GM20000 (cell line): ENCODE results near the gene RINT1.

Experiments used
- DNase-seq: peaks from one replicate; pipeline ENCODE4 v3.0.0; 2012; ENCODE audit warnings: low spot score
- CTCF ChIP-seq: IDR thresholded peaks from 2 replicates; pipeline ENCODE4 v1.5.1; 2012; ENCODE audit warnings: mild to moderate bottlenecking, control low read depth; ENCODE audit errors: extremely low read depth, missing control alignments

RINT1 gene

DNA sequence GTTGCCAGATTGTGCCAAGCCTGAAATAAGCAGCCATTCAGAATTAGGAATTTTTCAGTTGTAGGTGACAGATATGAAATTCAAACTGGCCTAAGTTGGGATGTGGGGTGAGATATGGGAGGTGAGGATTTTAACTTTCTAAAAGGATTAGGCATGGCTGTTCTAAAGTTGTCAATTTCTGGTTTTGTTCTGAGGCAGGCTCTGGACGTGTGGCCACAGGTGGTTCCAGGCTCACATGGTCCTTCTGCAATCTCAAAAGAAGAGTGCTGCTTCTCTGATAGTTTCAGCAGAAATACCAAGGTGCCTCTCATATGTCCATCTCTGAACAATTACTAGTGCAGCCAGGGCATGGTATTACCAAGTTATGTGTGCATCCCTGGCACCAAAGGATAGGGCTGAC is 27.9 kb downstream of the RINT1 start:
- no peak for DNase-seq
- no peak for TF ChIP-seq CTCF

DNA sequence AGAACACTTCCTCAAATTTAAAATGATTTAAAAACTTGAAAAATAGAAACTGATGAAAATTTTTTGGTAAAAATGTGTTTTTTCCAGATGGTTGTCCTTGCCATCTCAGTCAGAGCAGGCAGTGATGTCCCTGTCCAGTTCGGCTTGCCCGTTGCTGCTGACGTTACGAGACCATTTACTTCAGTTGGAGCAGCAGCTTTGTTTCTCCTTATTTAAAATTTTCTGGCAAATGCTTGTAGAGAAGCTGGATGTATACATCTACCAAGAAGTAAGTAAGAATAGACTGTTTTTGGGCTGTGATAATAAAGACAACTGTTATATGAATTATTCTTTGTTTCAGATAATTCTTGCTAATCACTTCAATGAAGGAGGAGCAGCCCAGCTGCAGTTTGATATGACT is 33.2 kb downstream of the RINT1 start:
- no peak for TF ChIP-seq CTCF
- DNase-seq, result no peak

DNA sequence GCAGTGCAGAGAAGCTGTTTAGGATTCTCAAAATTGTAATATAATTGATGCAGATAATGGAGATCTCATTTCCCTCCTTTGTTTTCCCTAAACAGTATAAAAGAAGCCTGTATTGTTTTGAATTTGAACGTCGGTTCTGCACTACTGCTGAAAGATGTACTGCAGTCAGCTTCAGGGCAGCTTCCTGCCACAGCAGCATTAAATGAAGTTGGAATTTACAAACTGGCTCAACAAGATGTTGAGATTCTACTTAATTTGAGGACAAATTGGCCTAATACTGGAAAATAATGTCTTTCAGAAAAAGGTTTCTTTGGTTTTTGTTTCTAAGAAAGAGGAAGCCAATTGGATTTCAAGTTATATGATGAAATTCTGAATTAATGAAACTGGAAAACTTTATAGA is 35.0 kb downstream of the RINT1 start:
- TF ChIP-seq CTCF, result no peak
- DNase-seq, result no peak

DNA sequence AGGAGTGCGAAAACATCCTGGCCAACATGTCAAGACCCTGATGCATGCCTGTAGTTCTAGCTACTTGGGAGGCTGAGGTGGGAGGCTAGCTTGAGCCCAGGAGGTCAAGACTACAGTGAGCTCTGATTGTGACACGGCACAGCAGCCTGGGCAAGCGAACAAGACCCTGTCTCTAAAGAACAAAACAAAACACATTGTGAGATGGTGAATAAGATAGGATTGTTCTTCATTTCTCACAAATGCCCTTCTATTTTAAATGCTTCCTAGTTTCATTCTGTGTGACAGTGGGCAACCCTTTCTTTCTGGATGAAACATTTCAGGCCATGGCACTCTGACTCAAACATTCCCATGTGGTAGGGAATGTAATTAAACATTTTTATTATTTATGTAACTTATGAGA is 35.8 kb downstream of the RINT1 start:
- no peak for TF ChIP-seq CTCF
- no peak for DNase-seq

DNA sequence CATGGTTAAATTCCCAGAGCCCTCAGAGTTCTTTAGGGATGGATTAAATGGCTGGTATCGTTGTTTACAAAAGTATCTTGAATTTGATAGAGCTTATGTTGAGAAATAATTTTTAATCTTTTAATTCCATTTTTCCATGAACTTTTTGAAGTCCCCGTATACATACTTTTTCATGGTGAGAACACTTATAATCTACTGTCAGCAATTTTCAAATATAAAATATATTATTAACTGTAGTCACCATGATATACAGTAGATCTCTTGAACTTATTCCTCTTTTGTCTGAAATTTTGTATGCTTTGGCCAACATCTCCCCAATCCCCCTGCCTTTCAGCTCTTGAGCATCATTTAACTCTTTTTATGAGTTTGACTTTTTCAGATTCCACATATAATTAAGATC is 39.9 kb downstream of the RINT1 start:
- DNase-seq, result no peak
- TF ChIP-seq CTCF, result no peak

DNA sequence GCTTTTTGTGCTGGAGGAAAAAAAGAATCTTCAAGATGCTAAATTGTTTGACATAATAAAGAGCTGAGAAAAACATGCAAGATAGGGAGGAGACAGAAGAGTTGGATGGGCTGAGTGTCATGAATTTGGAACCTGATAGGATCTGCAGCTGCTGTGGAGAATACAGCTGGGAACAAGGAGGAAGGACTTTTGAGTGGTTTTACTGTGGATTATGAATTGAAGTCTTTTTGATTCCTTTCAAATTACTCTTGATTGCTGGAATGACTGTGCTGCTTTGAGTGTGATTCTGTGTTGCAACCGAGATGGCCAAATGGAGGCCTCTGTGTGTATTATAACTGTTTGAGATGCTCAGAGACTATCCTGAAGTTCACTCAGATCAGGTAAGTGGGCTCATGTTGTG is 45.2 kb downstream of the RINT1 start:
- no peak for TF ChIP-seq CTCF
- DNase-seq, result no peak

DNA sequence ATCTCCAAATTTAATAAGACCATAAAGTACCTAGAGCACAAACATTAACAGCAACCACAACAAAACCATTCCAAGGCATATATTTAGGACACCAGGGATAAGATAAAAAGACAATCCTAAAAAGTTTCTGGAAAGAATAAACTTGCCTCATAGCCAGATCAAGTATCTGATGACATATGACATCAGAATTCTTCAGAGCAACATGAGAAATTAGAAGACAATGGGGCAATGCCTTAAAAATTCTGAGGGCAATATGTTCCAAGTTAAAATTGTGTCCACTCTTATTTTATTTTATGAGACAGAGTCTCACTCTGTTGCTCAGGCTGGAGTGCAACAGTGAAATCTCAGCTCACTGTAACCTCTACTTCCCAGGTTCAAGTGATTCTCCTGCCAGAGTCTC is 46.5 kb downstream of the RINT1 start:
- no peak for DNase-seq
- TF ChIP-seq CTCF, result no peak
